ENCODE measurements around the gene TNFRSF9. TPM values are rescaled to one million over a fixed set of nuclear protein-coding genes. Genes with fewer than 3 reads are reported as not detected.

The TNFRSF9 gene
- total and polyA plus RNA-seq, 2 experiments from 2014 or later = not detected

DNA sequence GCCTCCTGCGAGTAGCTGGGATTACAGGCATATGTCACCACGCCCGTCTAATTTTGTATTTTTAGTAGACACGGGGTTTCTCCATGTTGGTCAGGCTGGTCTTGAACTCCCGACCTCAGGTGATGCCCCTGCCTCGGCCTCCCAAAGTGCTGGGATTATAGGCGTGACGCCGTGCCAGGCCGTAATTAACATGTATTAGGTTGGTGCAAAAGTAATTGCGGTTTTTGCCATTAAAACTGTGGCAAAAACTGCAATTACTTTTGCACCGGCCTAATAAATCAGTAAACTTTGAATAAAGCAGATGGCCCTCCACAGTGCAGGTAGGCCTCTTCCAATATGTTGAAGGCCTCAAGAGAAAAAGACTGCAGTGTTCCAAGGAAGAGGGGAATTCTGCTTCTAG, 35.4 kb downstream of the TNFRSF9 start (continued):
- TF ChIP-seq JUNB (IDR thresholded peaks at IDR 0.05; ENCODE audit: unreplicated experiment) = no peak

DNA sequence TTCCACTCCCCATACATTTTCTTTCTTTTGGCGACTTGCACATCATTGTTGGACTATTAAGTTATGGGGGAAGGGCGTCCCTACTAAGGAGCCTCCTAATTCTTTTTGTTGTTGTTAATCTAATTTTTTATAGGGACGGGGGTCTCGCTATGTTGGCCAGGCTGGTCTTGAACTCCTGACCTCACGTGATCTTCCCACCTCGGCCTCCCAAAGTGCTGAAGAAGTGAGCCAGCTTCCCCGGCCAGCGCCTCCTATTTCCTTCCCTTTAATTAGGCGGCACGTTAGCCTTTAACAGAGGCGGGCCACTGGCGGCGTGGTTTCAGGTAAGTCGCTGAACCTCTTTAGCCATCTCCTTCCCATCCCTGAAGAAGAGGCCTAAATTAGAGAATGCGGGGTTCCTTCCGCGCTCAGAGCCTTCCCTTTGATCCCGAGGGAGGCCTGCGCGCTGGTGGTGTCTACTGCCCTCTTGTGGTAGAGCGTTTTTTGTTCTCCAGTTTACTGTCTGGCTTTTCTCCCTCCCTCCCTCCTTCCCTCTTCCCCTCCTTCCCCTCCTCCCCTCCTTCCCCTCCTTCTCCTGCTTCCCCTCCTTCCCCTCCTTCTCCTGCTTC, 38.1 kb downstream of the TNFRSF9 start:
- H3K27ac Mint-ChIP-seq = no peak overlapping the region
- peak overlapping the region; percentile 26 for H2AFZ ChIP-seq

More for the DNA sequence above, 38.1 kb downstream of the TNFRSF9 start:
- Histone ChIP-seq H3F3A (replicated peaks; ENCODE audit: low read depth) (no peaks in the 10 kb centered on the region), H3K27ac (ENCODE audit: low read depth) (no peak overlapping the region), H3K4me3 (no peak overlapping the region), H3K4me2 (no peak overlapping the region), H3K36me3 (ENCODE audit: insufficient read depth) (no peaks in the 10 kb centered on the region), H4K20me1 (replicated peaks; ENCODE audit: insufficient read depth) (no peaks in the 10 kb centered on the region), H3K4me1 (ENCODE audit: insufficient read depth) (no peaks in the 10 kb centered on the region), H3K79me2 (replicated peaks; ENCODE audit: insufficient read depth) (no peaks in the 10 kb centered on the region), H3K9me2 (ENCODE audit: insufficient read depth) (no peaks in the 10 kb centered on the region), H3K27me3 (ENCODE audit: insufficient read depth) (no peaks in the 10 kb centered on the region)
- Mint-ChIP-seq H3K36me3 (ENCODE audit: low read depth) (no peaks in the 10 kb centered on the region), H3K9me3 (no peaks in the 10 kb centered on the region), H3K27me3 (ENCODE audit: insufficient read depth, low read depth, poor library complexity) (no peaks in the 10 kb centered on the region), H3K4me1 (no peaks in the 10 kb centered on the region), H3K4me3 (no peak overlapping the region)
- TF ChIP-seq, protein P1, sequence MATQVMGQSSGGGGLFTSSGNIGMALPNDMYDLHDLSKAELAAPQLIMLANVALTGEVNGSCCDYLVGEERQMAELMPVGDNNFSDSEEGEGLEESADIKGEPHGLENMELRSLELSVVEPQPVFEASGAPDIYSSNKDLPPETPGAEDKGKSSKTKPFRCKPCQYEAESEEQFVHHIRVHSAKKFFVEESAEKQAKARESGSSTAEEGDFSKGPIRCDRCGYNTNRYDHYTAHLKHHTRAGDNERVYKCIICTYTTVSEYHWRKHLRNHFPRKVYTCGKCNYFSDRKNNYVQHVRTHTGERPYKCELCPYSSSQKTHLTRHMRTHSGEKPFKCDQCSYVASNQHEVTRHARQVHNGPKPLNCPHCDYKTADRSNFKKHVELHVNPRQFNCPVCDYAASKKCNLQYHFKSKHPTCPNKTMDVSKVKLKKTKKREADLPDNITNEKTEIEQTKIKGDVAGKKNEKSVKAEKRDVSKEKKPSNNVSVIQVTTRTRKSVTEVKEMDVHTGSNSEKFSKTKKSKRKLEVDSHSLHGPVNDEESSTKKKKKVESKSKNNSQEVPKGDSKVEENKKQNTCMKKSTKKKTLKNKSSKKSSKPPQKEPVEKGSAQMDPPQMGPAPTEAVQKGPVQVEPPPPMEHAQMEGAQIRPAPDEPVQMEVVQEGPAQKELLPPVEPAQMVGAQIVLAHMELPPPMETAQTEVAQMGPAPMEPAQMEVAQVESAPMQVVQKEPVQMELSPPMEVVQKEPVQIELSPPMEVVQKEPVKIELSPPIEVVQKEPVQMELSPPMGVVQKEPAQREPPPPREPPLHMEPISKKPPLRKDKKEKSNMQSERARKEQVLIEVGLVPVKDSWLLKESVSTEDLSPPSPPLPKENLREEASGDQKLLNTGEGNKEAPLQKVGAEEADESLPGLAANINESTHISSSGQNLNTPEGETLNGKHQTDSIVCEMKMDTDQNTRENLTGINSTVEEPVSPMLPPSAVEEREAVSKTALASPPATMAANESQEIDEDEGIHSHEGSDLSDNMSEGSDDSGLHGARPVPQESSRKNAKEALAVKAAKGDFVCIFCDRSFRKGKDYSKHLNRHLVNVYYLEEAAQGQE (IDR thresholded peaks at IDR 0.05; ENCODE audit: unreplicated experiment) = no peak
- TF ChIP-seq, protein P2, sequence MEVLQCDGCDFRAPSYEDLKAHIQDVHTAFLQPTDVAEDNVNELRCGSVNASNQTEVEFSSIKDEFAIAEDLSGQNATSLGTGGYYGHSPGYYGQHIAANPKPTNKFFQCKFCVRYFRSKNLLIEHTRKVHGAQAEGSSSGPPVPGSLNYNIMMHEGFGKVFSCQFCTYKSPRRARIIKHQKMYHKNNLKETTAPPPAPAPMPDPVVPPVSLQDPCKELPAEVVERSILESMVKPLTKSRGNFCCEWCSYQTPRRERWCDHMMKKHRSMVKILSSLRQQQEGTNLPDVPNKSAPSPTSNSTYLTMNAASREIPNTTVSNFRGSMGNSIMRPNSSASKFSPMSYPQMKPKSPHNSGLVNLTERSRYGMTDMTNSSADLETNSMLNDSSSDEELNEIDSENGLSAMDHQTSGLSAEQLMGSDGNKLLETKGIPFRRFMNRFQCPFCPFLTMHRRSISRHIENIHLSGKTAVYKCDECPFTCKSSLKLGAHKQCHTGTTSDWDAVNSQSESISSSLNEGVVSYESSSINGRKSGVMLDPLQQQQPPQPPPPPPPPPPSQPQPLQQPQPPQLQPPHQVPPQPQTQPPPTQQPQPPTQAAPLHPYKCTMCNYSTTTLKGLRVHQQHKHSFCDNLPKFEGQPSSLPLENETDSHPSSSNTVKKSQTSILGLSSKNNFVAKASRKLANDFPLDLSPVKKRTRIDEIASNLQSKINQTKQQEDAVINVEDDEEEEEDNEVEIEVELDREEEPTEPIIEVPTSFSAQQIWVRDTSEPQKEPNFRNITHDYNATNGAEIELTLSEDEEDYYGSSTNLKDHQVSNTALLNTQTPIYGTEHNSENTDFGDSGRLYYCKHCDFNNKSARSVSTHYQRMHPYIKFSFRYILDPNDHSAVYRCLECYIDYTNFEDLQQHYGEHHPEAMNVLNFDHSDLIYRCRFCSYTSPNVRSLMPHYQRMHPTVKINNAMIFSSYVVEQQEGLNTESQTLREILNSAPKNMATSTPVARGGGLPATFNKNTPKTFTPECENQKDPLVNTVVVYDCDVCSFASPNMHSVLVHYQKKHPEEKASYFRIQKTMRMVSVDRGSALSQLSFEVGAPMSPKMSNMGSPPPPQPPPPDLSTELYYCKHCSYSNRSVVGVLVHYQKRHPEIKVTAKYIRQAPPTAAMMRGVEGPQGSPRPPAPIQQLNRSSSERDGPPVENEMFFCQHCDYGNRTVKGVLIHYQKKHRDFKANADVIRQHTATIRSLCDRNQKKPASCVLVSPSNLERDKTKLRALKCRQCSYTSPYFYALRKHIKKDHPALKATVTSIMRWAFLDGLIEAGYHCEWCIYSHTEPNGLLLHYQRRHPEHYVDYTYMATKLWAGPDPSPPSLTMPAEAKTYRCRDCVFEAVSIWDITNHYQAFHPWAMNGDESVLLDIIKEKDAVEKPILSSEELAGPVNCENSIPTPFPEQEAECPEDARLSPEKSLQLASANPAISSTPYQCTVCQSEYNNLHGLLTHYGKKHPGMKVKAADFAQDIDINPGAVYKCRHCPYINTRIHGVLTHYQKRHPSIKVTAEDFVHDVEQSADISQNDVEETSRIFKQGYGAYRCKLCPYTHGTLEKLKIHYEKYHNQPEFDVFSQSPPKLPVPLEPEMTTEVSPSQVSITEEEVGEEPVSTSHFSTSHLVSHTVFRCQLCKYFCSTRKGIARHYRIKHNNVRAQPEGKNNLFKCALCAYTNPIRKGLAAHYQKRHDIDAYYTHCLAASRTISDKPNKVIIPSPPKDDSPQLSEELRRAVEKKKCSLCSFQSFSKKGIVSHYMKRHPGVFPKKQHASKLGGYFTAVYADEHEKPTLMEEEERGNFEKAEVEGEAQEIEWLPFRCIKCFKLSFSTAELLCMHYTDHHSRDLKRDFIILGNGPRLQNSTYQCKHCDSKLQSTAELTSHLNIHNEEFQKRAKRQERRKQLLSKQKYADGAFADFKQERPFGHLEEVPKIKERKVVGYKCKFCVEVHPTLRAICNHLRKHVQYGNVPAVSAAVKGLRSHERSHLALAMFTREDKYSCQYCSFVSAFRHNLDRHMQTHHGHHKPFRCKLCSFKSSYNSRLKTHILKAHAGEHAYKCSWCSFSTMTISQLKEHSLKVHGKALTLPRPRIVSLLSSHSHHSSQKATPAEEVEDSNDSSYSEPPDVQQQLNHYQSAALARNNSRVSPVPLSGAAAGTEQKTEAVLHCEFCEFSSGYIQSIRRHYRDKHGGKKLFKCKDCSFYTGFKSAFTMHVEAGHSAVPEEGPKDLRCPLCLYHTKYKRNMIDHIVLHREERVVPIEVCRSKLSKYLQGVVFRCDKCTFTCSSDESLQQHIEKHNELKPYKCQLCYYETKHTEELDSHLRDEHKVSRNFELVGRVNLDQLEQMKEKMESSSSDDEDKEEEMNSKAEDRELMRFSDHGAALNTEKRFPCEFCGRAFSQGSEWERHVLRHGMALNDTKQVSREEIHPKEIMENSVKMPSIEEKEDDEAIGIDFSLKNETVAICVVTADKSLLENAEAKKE (CRISPR knock-in tag; IDR thresholded peaks at IDR 0.05) = peak; percentile 58; the same call in 1 of the 2 replicates
- TF ChIP-seq, protein P3, sequence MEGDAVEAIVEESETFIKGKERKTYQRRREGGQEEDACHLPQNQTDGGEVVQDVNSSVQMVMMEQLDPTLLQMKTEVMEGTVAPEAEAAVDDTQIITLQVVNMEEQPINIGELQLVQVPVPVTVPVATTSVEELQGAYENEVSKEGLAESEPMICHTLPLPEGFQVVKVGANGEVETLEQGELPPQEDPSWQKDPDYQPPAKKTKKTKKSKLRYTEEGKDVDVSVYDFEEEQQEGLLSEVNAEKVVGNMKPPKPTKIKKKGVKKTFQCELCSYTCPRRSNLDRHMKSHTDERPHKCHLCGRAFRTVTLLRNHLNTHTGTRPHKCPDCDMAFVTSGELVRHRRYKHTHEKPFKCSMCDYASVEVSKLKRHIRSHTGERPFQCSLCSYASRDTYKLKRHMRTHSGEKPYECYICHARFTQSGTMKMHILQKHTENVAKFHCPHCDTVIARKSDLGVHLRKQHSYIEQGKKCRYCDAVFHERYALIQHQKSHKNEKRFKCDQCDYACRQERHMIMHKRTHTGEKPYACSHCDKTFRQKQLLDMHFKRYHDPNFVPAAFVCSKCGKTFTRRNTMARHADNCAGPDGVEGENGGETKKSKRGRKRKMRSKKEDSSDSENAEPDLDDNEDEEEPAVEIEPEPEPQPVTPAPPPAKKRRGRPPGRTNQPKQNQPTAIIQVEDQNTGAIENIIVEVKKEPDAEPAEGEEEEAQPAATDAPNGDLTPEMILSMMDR (conservative IDR thresholded peaks at IDR 0.05; ENCODE audit: low read depth in 2 of 2) = peak; percentile 62 to 89
- ATAC-seq (peak; percentile 99), DNase-seq (ENCODE audit: low spot score) (peak; percentile 96)

Data from GM23338 (cell line).